GM19467 (cell line): ENCODE results near the gene MCAT.
"Not testable (repeated sequence)": the region's sequence is repeated elsewhere in the genome, so short reads cannot be mapped to it uniquely, and the experiment has no call there.

Experiments
- ATAC-seq: cut with Tn5 transposase; IDR thresholded peaks from one replicate; pipeline ENCODE4 v1.9.1; 2021; ENCODE audit warnings: mild to moderate bottlenecking, moderate library complexity; ENCODE audit not compliant: unreplicated experiment

Gene MCAT

DNA sequence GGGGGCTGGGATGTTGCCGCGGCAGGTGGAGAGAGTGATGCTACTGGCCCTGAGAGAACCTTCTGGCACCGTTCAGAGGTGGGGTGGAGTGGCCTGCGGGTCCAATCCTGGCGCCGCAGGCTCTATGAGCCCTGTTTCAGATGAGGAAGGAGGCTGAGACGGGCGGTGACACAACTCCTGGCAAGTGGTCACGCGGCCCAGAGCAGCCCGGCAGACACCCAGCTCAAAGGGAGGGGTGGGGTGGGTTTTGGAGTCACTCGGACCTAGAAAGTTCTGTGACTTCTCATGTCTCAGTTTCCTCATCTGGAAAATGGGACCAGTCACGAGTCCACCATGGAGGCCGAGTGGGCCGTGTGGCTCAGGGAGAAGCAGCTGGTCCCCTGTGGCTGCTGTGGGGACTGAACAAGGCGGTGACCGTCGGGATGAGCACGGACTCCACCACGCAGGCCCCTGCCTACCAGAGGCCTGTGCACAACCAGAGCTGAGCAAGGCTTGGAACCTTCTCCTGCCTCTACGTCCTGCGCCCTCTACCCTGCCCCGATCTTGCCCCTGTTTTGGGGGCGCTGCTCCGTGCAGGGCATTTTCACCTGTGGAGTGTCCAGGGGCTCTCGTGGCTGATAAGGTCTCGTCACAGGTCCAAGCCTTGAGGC lies 11.8 kb upstream of the MCAT start:
- ATAC-seq, result no peak

- ATAC-seq, result no peak
Observed at GRCh38 chr22:43153899-43154298, 10.7 kb upstream of the MCAT start.

GRCh38 chr22:43152357-43153071 lies 9.3 kb upstream of the MCAT start:
- ATAC-seq, result no peak

- no peak for ATAC-seq
Observed at GRCh38 chr22:43152003-43152356, 8.8 kb upstream of the MCAT start.

GRCh38 chr22:43151251-43152002 lies 8.2 kb upstream of the MCAT start, which contains the start of gene TSPO:
TSPO (plus strand) TSS chr22:43151559; CDS start chr22:43159239, 7,680 bp downstream.
- no peak for ATAC-seq

GRCh38 chr22:43150731-43151206 lies 7.6 kb upstream of the MCAT start:
- ATAC-seq, result no peak

DNA sequence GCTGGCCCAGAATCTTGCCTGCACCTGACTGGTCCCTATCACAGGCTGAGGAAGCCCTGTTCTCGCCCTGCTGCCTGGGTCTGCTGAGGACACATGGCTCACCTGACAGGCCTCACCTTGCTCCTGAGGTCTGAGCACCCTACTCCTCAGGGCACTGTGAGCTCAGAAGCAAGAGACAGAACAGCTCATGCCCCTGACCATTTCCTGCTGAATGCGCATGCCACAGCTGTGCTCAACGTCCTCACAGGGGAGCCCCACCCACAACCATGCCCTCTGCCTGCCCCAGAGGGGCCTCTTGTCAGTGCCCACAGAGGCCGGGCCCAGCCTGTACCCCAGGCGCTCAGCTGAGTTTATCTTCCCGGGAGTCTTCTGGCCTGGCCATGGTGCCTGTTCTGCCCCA lies 5.4 kb upstream of the MCAT start:
- ATAC-seq, result no peak

DNA sequence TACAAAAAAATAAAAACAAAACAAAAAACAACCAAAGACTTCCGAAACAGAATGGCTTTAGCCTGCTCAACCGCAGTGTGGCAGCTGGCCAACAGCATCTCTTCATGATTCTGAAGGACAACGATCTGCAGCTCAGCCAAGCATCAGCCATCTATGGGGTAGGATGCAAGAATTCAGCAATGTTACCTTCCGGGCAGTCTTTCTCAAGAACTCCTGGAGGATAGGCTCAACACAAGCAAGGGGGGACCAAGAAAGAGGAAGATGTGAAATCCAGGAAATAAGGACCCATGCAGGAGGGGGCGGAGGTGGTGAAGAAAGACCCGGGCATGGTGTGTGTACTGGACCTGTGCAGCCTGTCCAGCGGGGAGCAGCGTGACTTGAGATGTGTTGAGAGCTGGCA lies 4.6 kb upstream of the MCAT start:
- no peak for ATAC-seq

DNA sequence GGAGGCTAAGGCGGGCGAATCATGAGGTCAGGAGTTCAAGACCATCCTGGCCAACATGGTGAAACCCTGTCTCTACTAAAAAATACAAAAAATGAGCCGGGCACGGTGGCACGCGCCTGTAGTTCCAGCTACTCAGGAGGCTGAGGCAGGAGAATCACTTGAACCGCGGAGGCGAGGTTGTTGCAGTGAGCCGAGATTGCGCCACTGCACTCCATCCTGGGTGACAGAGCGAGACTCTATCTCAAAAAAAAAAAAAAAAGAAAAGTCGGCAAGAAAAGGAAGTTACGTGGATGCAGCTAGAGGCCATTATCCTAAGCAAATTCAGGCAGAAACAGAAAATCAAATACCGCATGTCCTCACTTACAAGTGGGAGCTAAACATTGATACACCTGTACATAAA lies 3.1 kb upstream of the MCAT start:
- not testable (repeated sequence) for ATAC-seq

GRCh38 chr22:43145371-43145770 lies 2.2 kb upstream of the MCAT start:
- not testable (repeated sequence) for ATAC-seq

- ATAC-seq, result no peak
Observed at GRCh38 chr22:43144949-43145348, 1.8 kb upstream of the MCAT start.

DNA sequence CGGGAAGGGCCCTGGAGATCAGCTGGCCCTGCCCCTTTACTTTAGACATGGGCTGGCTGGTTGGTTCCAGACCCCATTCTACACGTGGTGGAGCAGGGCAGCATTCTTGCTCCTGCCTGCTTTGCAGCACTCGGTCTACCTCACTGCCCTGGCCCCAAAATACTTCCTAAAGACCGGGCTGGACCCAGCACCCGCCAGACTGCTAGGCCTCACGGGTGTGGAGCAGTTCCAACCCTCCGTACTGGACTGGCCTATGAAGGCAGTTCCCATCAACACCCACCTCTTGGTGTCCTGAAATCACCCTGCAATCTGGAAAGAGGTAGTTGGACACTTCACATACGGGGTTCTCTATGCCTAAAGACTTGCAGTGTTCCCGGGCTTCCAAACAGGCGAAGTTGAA lies 6.4 kb downstream of the MCAT start:
- ATAC-seq, result no peak

- ATAC-seq, result no peak
Observed at GRCh38 chr22:43136255-43136654, 6.9 kb downstream of the MCAT start.

DNA sequence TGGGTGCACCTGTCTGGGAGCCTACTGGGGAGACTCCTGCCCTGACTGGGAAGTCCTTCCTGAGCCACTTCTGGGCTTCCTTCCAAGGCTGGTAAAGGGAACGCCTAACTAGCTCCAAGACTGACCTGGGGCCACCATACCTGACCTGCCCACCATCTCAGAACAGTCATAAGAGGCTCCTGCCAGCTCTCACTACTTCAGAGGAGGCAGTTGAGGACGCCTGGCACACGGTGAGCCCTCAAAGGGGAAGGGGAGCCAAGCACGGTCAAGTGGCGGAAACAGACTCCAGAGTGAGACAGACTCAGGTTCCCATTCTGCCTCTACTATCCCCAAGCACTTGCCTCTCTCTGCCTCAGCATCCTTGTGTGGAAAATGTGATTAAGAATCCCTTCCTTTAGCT lies 7.6 kb downstream of the MCAT start:
- ATAC-seq, result no peak

DNA sequence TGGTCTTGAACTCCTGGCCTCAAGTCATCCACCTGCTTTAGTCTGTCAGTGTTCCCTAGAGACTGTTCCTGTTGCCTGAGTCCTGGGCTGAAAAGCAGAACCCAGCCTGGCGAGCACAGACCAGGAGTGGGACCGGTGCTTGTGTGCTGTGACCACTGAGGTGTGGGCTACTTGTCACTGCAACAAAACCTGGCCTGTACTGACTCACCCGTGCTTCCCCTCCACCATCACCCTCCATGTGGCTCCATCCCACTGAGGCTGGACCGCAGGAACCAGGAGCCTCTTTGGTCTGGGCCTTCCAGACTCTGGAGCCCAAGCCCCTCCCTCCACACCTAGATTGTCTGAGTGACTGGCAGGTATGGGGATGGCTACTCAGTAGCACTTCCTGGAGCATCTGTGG lies 8.6 kb downstream of the MCAT start:
- ATAC-seq, result no peak

DNA sequence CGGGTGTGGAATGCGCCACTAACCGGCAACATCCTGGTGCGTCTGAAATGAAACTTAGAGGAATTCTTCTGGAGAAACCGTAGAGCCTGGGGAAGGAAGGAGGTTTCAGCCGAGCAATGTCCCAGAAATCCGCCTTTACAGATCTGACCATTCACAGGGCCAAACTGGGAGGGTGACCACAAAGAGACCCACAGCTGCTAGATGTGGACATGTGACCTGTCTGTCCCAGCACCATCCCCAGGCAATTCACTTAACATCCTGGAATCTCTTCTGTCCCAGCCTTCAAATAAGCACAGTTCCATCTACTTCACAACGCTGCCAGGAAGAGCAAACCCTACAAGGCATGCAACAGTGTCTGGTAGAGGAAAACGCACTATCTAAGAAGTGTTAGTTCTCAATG lies 9.8 kb downstream of the MCAT start:
- ATAC-seq, result no peak

GRCh38 chr22:43131773-43132501 lies 11.3 kb downstream of the MCAT start:
- ATAC-seq, result no peak

- no peak for ATAC-seq
Observed at GRCh38 chr22:43129426-43130425, 13.5 kb downstream of the MCAT start.

DNA sequence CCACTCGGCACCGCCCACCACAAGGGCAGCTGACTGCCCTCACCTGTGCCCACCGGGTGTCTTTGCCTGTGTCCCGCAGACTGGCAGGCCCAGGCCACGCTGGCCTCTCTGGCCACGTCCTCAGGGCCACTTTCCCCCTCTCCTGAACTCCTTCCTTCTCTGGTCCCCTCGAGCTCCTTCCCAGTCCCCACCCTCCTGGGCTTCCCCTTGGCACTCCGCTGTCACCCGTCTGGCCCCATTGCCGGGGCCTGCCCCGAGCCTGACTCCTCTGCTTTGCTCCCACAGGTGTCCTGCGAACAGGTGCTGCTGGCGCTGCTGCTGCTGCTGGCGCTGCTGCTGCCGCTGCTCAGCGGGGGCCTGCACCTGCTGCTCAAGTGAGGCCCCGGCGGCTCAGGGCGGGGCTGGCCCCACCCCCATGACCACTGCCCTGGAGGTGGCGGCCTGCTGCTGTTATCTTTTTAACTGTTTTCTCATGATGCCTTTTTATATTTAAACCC lies 14.2 kb downstream of the MCAT start:
- ATAC-seq, result no peak

GRCh38 chr22:43128116-43128515 lies 15.1 kb downstream of the MCAT start:
- no peak for ATAC-seq
